Stimulated activated CD8-positive, alpha-beta memory T cell treated with anti-CD3 and anti-CD28 coated beads, Interleukin-4, amount 100 ng/mL, for 48 hours (primary cell): Measurements from ENCODE around the gene UBE2E2.

Experiments used
- DNase-seq: peaks from one replicate; pipeline ENCODE4 v3.0.0-alpha.2; 2020

UBE2E2 gene

GRCh38 chr3:23390989-23391553 is 187.9 kb downstream of the UBE2E2 start:
- no peak for DNase-seq

GRCh38 chr3:23395115-23395514 is 192.0 kb downstream of the UBE2E2 start:
- no peak for DNase-seq

GRCh38 chr3:23396746-23397145 is 193.6 kb downstream of the UBE2E2 start:
- no peak for DNase-seq

- DNase-seq, result no peak
These were observed 196.1 kb downstream of the UBE2E2 start for GRCh38 chr3:23399221-23399620.

GRCh38 chr3:23402728-23403492 is 199.8 kb downstream of the UBE2E2 start:
- no peak for DNase-seq

- no peak for DNase-seq
These were observed 201.1 kb downstream of the UBE2E2 start for GRCh38 chr3:23404246-23404645.

- DNase-seq, result no peak
These were observed 202.0 kb downstream of the UBE2E2 start for GRCh38 chr3:23405081-23405480.

GRCh38 chr3:23406601-23407000 is 203.5 kb downstream of the UBE2E2 start:
- DNase-seq, result no peak

- DNase-seq, result no peak
These were observed 214.9 kb downstream of the UBE2E2 start for GRCh38 chr3:23418026-23418425.

- no peak for DNase-seq
These were observed 218.8 kb downstream of the UBE2E2 start for GRCh38 chr3:23421811-23422516.

GRCh38 chr3:23422517-23422851 is 219.4 kb downstream of the UBE2E2 start:
- DNase-seq, result no peak

- DNase-seq, result no peak
These were observed 222.3 kb downstream of the UBE2E2 start for GRCh38 chr3:23425410-23425809.

- no peak for DNase-seq
These were observed 227.8 kb downstream of the UBE2E2 start for GRCh38 chr3:23430781-23431398.

GRCh38 chr3:23431764-23432163 is 228.6 kb downstream of the UBE2E2 start:
- DNase-seq, result no peak

GRCh38 chr3:23435318-23435717 is 232.2 kb downstream of the UBE2E2 start:
- no peak for DNase-seq

GRCh38 chr3:23435904-23436303 is 232.8 kb downstream of the UBE2E2 start:
- DNase-seq, result no peak

GRCh38 chr3:23437484-23438145 is 234.5 kb downstream of the UBE2E2 start:
- no peak for DNase-seq

GRCh38 chr3:23438657-23439056 is 235.5 kb downstream of the UBE2E2 start:
- DNase-seq, result no peak

- DNase-seq, result no peak
These were observed 236.0 kb downstream of the UBE2E2 start for GRCh38 chr3:23439080-23439479.

GRCh38 chr3:23440416-23441294 is 237.5 kb downstream of the UBE2E2 start:
- DNase-seq, result no peak

GRCh38 chr3:23442598-23443383 is 239.7 kb downstream of the UBE2E2 start:
- no peak for DNase-seq
